Measurements from ENCODE around the gene PDE10A. TPM values are rescaled to one million over a fixed set of nuclear protein-coding genes. Genes with fewer than 3 reads are reported as not detected.

PDE10A gene
- total RNA-seq, 1 donor from 2014 or later: 14.0 TPM

- DNase-seq: no peak
Measured at GRCh38 chr6:165655191-165655590, 7.8 kb downstream of the PDE10A start.

GRCh38 chr6:165654144-165654543, 8.9 kb downstream of the PDE10A start:
- no peak for DNase-seq

- no peak for DNase-seq
Measured at GRCh38 chr6:165653607-165654006, 9.4 kb downstream of the PDE10A start.

GRCh38 chr6:165653196-165653595, 9.8 kb downstream of the PDE10A start:
- DNase-seq: no peak

GRCh38 chr6:165652766-165653165, 10.3 kb downstream of the PDE10A start:
- DNase-seq: no peak

- peak; percentile 68 for DNase-seq
Measured at GRCh38 chr6:165649166-165650137, 13.6 kb downstream of the PDE10A start.

GRCh38 chr6:165647041-165647440, 16.0 kb downstream of the PDE10A start:
- no peak for DNase-seq

- no peak for DNase-seq
Measured at GRCh38 chr6:165645919-165646318, 17.1 kb downstream of the PDE10A start.

- DNase-seq: no peak
Measured at GRCh38 chr6:165644586-165645266, 18.3 kb downstream of the PDE10A start.

GRCh38 chr6:165643015-165643414, 20.0 kb downstream of the PDE10A start:
- no peak for DNase-seq

GRCh38 chr6:165641672-165642156, 21.3 kb downstream of the PDE10A start:
- peak; percentile 30 for DNase-seq

GRCh38 chr6:165640806-165641205, 22.2 kb downstream of the PDE10A start:
- no peak for DNase-seq

- no peak for DNase-seq
Measured at GRCh38 chr6:165638530-165638929, 24.5 kb downstream of the PDE10A start.

GRCh38 chr6:165637586-165637985, 25.5 kb downstream of the PDE10A start:
- no peak for DNase-seq

GRCh38 chr6:165636402-165637048, 26.5 kb downstream of the PDE10A start:
- DNase-seq: peak; percentile 69

GRCh38 chr6:165635965-165636364, 27.1 kb downstream of the PDE10A start:
- DNase-seq: no peak

GRCh38 chr6:165634101-165634880, 28.8 kb downstream of the PDE10A start:
- DNase-seq: no peak

- DNase-seq: no peak
Measured at GRCh38 chr6:165632194-165632593, 30.8 kb downstream of the PDE10A start.

- no peak for DNase-seq
Measured at GRCh38 chr6:165630544-165630953, 32.5 kb downstream of the PDE10A start.

- DNase-seq: no peak
Measured at GRCh38 chr6:165628955-165629354, 34.1 kb downstream of the PDE10A start.

- DNase-seq: no peak
Measured at GRCh38 chr6:165627366-165627765, 35.7 kb downstream of the PDE10A start.

GRCh38 chr6:165626711-165627110, 36.3 kb downstream of the PDE10A start:
- no peak for DNase-seq

All from tongue (tissue), 2 donors.